Endothelial cell of umbilical vein (primary cell): ENCODE results near the gene KIZ.

Source experiments
- POLR2A ChIP-seq: IDR thresholded peaks from 2 replicates; pipeline ENCODE4 v1.6.1; 2012; ENCODE audit warnings: low read depth, mild to moderate bottlenecking, control low read depth, low read length
- POLR2AphosphoS5 ChIP-seq: IDR thresholded peaks from 2 replicates; pipeline ENCODE4 v1.6.1; 2012; ENCODE audit warnings: low read depth, mild to moderate bottlenecking, control low read depth, low read length, moderate library complexity; ENCODE audit not compliant: insufficient read depth
- TF ChIP-seq, protein P1 (sequence below), 2 donors: IDR thresholded peaks; 1 replicate in 1 of 2; 2 replicates in 1 of 2; pipeline ENCODE4 v1.5.1; 2011; ENCODE audit warnings: low read length in 2 of 2, mild to moderate bottlenecking in 2 of 2, moderate library complexity in 2 of 2, control low read depth in 1 of 2, inconsistent platforms in 1 of 2, low read depth in 1 of 2; ENCODE audit not compliant: insufficient read depth in 1 of 2; ENCODE audit errors: extremely low read depth in 1 of 2

DNA sequence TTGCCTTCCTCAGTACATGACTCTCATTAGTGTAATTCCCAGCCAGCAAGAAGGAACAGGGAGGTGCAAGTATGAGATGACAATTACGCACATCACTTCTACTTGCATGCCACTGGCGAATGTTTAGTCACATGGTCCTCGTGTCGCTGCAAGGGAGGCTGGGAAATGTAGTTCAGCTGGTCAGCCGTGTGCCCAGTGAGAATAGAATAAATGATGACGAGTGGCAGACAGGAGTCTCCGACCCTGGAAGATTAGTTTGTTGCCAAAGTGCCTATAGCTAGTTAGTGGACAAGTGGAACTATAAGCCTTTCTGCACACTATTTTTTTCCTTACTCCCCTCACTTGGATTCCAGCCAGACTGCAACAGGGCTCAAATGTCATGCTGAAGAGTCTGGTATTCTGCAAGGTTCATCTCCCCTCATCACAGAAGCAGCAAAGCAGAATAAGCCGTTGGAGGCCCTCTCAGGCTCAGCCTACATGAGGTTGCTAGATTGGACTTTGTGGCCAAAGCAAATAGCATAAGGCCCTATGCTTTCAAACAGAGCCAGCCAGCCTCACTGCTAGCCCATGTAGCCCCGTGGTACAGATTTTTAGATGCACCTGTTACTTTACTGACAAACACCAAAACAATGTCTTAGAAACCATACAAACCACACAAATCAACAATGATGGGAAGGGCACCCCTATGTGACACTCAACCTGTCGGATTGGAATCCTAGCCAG, 29.4 kb upstream of the KIZ start:
- TF ChIP-seq POLR2A (no peak), POLR2AphosphoS5 (no peak)
- TF ChIP-seq, protein P1, sequence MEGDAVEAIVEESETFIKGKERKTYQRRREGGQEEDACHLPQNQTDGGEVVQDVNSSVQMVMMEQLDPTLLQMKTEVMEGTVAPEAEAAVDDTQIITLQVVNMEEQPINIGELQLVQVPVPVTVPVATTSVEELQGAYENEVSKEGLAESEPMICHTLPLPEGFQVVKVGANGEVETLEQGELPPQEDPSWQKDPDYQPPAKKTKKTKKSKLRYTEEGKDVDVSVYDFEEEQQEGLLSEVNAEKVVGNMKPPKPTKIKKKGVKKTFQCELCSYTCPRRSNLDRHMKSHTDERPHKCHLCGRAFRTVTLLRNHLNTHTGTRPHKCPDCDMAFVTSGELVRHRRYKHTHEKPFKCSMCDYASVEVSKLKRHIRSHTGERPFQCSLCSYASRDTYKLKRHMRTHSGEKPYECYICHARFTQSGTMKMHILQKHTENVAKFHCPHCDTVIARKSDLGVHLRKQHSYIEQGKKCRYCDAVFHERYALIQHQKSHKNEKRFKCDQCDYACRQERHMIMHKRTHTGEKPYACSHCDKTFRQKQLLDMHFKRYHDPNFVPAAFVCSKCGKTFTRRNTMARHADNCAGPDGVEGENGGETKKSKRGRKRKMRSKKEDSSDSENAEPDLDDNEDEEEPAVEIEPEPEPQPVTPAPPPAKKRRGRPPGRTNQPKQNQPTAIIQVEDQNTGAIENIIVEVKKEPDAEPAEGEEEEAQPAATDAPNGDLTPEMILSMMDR (IDR thresholded peaks at IDR 0.05; ENCODE audit: extremely low read depth in 1 of 2, insufficient read depth in 1 of 2, low read depth in 1 of 2, low read length in 2 of 2): no peak
